Measurements from ENCODE around the gene LRRTM3.

Gene LRRTM3

DNA sequence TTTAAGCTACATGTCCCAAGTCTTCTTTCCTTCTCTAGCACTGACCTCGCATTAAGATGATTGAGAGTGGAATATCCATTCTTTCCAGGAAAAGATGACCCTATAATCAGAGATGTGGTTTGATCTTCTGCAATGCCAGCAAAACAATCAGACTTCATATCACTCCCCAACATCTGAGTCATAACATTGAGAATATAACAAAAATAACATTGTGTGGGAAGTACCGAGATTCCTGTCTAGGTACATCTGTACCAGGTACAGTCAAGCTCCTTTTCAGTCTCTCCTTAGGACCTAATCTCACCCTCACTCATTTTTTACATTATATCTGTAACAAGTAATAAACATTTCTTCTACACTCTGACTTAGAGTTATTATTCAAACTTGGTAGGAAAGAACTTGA lies 201.6 kb downstream of the LRRTM3 start:
- TF ChIP-seq EP300 (IDR thresholded peaks at IDR 0.05; ENCODE audit: borderline replicate concordance): no peak
- TF ChIP-seq EGR1 (IDR thresholded peaks at IDR 0.05): no peak

DNA sequence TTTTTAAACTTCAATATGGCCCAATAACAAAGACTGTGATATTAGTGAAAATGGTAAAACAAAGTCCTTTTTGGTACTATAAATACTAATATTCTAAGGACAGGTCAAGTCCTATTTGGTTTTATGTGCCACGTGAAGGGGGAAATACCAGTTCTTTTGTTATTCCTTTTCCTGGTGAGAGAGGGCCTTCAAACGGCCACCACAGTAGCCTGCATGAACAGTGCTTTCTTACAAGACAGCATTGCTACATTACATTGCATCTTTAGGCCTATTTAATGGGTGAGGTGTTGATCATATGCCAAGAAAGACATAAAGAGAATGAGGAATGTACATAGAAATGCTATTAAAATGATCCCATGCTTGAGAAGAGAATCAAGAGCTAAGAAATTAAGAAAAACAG lies 214.8 kb downstream of the LRRTM3 start:
- TF ChIP-seq TCF12 (IDR thresholded peaks at IDR 0.05; ENCODE audit: low read depth): no peak
- TF ChIP-seq, protein P1, sequence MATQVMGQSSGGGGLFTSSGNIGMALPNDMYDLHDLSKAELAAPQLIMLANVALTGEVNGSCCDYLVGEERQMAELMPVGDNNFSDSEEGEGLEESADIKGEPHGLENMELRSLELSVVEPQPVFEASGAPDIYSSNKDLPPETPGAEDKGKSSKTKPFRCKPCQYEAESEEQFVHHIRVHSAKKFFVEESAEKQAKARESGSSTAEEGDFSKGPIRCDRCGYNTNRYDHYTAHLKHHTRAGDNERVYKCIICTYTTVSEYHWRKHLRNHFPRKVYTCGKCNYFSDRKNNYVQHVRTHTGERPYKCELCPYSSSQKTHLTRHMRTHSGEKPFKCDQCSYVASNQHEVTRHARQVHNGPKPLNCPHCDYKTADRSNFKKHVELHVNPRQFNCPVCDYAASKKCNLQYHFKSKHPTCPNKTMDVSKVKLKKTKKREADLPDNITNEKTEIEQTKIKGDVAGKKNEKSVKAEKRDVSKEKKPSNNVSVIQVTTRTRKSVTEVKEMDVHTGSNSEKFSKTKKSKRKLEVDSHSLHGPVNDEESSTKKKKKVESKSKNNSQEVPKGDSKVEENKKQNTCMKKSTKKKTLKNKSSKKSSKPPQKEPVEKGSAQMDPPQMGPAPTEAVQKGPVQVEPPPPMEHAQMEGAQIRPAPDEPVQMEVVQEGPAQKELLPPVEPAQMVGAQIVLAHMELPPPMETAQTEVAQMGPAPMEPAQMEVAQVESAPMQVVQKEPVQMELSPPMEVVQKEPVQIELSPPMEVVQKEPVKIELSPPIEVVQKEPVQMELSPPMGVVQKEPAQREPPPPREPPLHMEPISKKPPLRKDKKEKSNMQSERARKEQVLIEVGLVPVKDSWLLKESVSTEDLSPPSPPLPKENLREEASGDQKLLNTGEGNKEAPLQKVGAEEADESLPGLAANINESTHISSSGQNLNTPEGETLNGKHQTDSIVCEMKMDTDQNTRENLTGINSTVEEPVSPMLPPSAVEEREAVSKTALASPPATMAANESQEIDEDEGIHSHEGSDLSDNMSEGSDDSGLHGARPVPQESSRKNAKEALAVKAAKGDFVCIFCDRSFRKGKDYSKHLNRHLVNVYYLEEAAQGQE (IDR thresholded peaks at IDR 0.05; ENCODE audit: low read depth): no peak
- no peak for TF ChIP-seq TEAD4 (IDR thresholded peaks at IDR 0.05)
- no peak for TF ChIP-seq CREB1 (IDR thresholded peaks at IDR 0.05; ENCODE audit: low read depth)
- TF ChIP-seq TAF1 (IDR thresholded peaks at IDR 0.05; ENCODE audit: low read depth): no peak
- no peak for TF ChIP-seq CEBPB (IDR thresholded peaks at IDR 0.05)
- no peak for TF ChIP-seq EGR1 (IDR thresholded peaks at IDR 0.05)
- TF ChIP-seq NFIC (IDR thresholded peaks at IDR 0.05): no peak
- no peak for TF ChIP-seq FOXM1 (IDR thresholded peaks at IDR 0.05; ENCODE audit: borderline replicate concordance, low read depth)
- TF ChIP-seq, protein P2, sequence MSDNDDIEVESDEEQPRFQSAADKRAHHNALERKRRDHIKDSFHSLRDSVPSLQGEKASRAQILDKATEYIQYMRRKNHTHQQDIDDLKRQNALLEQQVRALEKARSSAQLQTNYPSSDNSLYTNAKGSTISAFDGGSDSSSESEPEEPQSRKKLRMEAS (IDR thresholded peaks at IDR 0.05): no peak
- no peak for TF ChIP-seq ZBTB7A (IDR thresholded peaks at IDR 0.05; ENCODE audit: low read depth)
- TF ChIP-seq RAD21 (IDR thresholded peaks at IDR 0.05; ENCODE audit: low read depth): no peak
- no peak for TF ChIP-seq YY1 (IDR thresholded peaks at IDR 0.05; ENCODE audit: low read depth)

DNA sequence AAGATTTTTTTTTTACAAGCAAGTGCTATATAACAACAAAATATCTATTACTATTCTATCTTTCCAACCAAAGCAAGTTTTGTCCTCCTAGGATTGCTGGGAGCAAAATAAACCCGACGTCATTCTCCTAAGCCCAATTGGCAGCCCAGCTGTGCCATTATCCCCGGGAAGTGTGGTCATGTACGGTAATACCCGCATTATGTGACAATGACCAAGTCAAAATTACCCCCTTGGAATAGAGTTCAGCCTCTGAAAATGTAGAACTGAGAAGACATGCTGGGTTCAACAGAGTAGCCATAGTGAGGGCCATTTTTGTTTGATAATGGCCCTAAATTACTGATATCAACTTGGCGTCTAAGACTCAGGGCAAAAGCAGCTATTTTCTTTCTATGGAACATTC lies 215.5 kb downstream of the LRRTM3 start:
- TF ChIP-seq RAD21 (IDR thresholded peaks at IDR 0.05; ENCODE audit: low read depth) (no peak), TAF1 (IDR thresholded peaks at IDR 0.05; ENCODE audit: low read depth) (no peak), TEAD4 (IDR thresholded peaks at IDR 0.05) (no peak), TCF12 (IDR thresholded peaks at IDR 0.05; ENCODE audit: low read depth) (no peak), NFIC (IDR thresholded peaks at IDR 0.05) (no peak), EP300 (IDR thresholded peaks at IDR 0.05; ENCODE audit: borderline replicate concordance) (no peak), CREB1 (IDR thresholded peaks at IDR 0.05; ENCODE audit: low read depth) (no peak), YY1 (IDR thresholded peaks at IDR 0.05; ENCODE audit: low read depth) (no peak), ZBTB7A (IDR thresholded peaks at IDR 0.05; ENCODE audit: low read depth) (no peak), CEBPB (IDR thresholded peaks at IDR 0.05) (no peak), EGR1 (IDR thresholded peaks at IDR 0.05) (no peak), FOXM1 (IDR thresholded peaks at IDR 0.05; ENCODE audit: borderline replicate concordance, low read depth) (no peak)
- TF ChIP-seq, protein P2 (IDR thresholded peaks at IDR 0.05): no peak
- TF ChIP-seq, protein P3, sequence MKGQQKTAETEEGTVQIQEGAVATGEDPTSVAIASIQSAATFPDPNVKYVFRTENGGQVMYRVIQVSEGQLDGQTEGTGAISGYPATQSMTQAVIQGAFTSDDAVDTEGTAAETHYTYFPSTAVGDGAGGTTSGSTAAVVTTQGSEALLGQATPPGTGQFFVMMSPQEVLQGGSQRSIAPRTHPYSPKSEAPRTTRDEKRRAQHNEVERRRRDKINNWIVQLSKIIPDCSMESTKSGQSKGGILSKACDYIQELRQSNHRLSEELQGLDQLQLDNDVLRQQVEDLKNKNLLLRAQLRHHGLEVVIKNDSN (IDR thresholded peaks at IDR 0.05): no peak
- TF ChIP-seq, protein P1 (IDR thresholded peaks at IDR 0.05; ENCODE audit: low read depth): no peak

DNA sequence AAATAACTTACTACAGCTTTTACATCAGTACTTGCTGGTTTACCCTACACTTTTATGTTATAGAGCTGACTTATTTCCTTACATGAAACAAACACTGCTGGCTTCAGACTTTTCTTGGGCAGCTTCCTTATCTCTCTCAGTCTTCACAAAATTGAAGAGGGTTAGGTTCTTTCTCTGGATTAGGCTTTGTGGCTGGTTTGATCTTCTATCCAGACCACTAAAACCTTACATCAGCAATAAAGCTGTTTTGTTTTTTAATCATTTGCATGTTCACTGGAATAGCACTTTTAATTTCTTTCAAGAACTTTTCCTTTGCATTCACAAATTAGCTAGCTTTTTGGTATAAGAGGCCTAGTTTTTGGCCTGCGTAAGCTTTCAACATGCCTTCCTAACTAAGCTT lies 218.7 kb downstream of the LRRTM3 start:
- TF ChIP-seq, protein P3 (IDR thresholded peaks at IDR 0.05): no peak
- TF ChIP-seq TCF12 (IDR thresholded peaks at IDR 0.05; ENCODE audit: low read depth) (no peak), CREB1 (IDR thresholded peaks at IDR 0.05; ENCODE audit: low read depth) (no peak), EGR1 (IDR thresholded peaks at IDR 0.05) (no peak), TEAD4 (IDR thresholded peaks at IDR 0.05) (no peak), NFIC (IDR thresholded peaks at IDR 0.05) (no peak), RAD21 (IDR thresholded peaks at IDR 0.05; ENCODE audit: low read depth) (no peak), TAF1 (IDR thresholded peaks at IDR 0.05; ENCODE audit: low read depth) (no peak), ZBTB7A (IDR thresholded peaks at IDR 0.05; ENCODE audit: low read depth) (no peak), CEBPB (IDR thresholded peaks at IDR 0.05) (no peak), YY1 (IDR thresholded peaks at IDR 0.05; ENCODE audit: low read depth) (no peak), EP300 (IDR thresholded peaks at IDR 0.05; ENCODE audit: borderline replicate concordance) (no peak)
- TF ChIP-seq, protein P1 (IDR thresholded peaks at IDR 0.05; ENCODE audit: low read depth): no peak
- TF ChIP-seq, protein P2 (IDR thresholded peaks at IDR 0.05): no peak
